PC-3 (cell line): Measurements from ENCODE around the gene ENTREP3.

ENCODE experiments used
- CTCF ChIP-seq: fragments of 300-600 bp; sonication (generic); conservative IDR thresholded peaks from 2 replicates; pipeline ENCODE4 v1.5.1; 2017; ENCODE audit warnings: antibody characterized with exemption, low read depth, mild to moderate bottlenecking, low read length
- EZH2 ChIP-seq: fragments of 300-600 bp; sonication (generic); IDR thresholded peaks from one replicate; pipeline ENCODE4 v1.6.1; 2017; ENCODE audit warnings: antibody characterized with exemption, mild to moderate bottlenecking, low read length; ENCODE audit not compliant: unreplicated experiment

GRCh38 chr1:155250246-155250632, 5.0 kb downstream of the ENTREP3 start:
- TF ChIP-seq CTCF (no peak), EZH2 (no peak)
